ENCODE data around the gene RUFY3. TPM values are rescaled to one million over a fixed set of nuclear protein-coding genes. Genes with fewer than 3 reads are reported as not detected.
"Not testable (repeated sequence)": the region's sequence is repeated elsewhere in the genome, so short reads cannot be mapped to it uniquely, and the experiment has no call there.

Gene RUFY3
- total RNA-seq, 1 donor from 2014 or later, result 35.6 TPM

DNA sequence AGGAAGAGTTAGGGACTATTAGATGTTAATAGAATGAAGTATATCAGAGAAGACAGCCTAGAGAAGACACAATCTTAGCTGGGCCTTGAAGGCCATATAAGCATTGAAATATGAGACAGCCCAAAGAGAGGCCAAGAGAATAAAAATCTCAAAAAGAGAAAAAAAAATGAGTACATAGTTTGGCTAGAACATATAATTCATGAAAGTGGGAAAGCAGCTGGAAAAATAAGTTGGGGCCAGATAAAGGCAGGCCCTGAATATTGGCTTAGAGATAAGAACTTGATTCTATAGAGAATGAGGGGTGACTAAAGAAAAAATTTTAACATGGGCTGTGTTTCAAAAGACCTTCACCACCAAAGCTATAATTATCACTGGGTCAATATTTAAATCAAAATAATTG, 40.8 kb upstream of the RUFY3 start:
- H3K36me3 ChIP-seq (ENCODE audit: control insufficient read depth, insufficient read depth, low read length), result no peaks in the 10 kb centered on the region
- DNase-seq (ENCODE audit: low read depth), result no peak
- H3K4me3 ChIP-seq (ENCODE audit: low read depth, low read length), result no peak overlapping the region
- TF ChIP-seq, protein P1, sequence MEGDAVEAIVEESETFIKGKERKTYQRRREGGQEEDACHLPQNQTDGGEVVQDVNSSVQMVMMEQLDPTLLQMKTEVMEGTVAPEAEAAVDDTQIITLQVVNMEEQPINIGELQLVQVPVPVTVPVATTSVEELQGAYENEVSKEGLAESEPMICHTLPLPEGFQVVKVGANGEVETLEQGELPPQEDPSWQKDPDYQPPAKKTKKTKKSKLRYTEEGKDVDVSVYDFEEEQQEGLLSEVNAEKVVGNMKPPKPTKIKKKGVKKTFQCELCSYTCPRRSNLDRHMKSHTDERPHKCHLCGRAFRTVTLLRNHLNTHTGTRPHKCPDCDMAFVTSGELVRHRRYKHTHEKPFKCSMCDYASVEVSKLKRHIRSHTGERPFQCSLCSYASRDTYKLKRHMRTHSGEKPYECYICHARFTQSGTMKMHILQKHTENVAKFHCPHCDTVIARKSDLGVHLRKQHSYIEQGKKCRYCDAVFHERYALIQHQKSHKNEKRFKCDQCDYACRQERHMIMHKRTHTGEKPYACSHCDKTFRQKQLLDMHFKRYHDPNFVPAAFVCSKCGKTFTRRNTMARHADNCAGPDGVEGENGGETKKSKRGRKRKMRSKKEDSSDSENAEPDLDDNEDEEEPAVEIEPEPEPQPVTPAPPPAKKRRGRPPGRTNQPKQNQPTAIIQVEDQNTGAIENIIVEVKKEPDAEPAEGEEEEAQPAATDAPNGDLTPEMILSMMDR (IDR thresholded peaks at IDR 0.05; ENCODE audit: insufficient read depth, low read length, poor library complexity, severe bottlenecking), result no peak
- no peaks in the 10 kb centered on the region for H3K27me3 ChIP-seq (ENCODE audit: control insufficient read depth, insufficient read depth, low read length)

DNA sequence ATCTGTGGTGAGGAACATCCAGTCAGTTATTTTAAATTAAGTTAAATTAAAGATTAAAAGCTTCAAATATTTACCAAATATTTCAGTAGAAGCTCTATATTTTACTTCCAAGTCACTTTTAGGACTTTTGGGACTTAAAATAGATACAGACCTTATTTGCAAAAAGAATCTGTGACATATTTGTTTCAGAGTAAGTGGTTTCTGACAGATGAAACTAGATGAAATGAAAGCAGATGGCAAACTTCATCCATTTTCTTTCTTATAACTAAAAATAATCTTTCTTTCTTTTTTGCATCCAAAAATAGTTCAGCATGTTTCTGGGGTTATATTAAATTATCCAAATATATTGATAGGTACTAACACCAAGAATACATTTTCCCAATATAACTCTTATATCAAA, 40.1 kb upstream of the RUFY3 start:
- no peak overlapping the region for H3K4me3 ChIP-seq (ENCODE audit: low read depth, low read length)
- DNase-seq (ENCODE audit: low read depth), result no peak
- no peaks in the 10 kb centered on the region for H3K27me3 ChIP-seq (ENCODE audit: control insufficient read depth, insufficient read depth, low read length)
- no peaks in the 10 kb centered on the region for H3K36me3 ChIP-seq (ENCODE audit: control insufficient read depth, insufficient read depth, low read length)
- TF ChIP-seq, protein P1 (IDR thresholded peaks at IDR 0.05; ENCODE audit: insufficient read depth, low read length, poor library complexity, severe bottlenecking), result no peak

DNA sequence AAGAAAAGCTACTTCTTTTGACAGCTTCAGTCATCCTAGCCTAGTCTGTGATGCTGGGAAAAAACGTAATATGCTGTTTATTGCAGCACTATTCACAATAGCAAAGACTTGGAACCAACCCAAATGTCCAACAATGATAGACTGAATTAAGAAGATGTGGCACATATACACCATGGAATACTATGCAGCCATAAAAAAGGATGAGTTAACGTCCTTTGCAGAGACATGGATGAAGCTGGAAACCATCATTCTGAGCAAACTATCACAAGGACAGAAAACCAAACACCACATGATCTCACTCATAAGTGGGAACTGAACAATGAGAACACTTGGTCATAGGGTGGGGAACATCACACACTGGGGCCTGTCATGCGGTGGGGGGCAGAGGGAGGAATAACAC, 39.6 kb upstream of the RUFY3 start:
- DNase-seq (ENCODE audit: low read depth); H3K27me3 ChIP-seq (ENCODE audit: control insufficient read depth, insufficient read depth, low read length); H3K36me3 ChIP-seq (ENCODE audit: control insufficient read depth, insufficient read depth, low read length); H3K4me3 ChIP-seq (ENCODE audit: low read depth, low read length): not testable (repeated sequence)

DNA sequence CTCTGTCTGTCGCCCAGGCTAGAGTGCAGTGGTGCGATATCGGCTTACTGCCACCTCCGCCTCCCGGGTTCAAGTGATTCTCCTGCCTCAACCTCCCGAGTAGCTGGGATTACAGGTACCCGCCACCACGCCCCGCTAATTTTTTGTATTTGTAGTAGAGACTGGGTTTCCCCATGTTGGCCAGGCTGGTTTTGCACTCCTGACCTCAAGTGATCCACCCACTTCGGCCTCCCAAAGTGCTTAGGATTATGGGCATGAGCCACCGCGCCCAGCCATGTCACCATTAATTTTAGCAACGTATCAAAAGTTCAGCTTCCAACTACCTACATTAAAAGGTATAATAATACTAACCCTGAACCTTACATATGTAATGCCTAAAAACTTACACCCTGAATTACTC, 34.4 kb upstream of the RUFY3 start:
- Histone ChIP-seq H3K27me3 (ENCODE audit: control insufficient read depth, insufficient read depth, low read length) (no peaks in the 10 kb centered on the region), H3K4me3 (ENCODE audit: low read depth, low read length) (peak overlapping the region; percentile 95), H3K36me3 (ENCODE audit: control insufficient read depth, insufficient read depth, low read length) (no peaks in the 10 kb centered on the region)
- no peak for DNase-seq (ENCODE audit: low read depth)
- TF ChIP-seq, protein P1 (IDR thresholded peaks at IDR 0.05; ENCODE audit: insufficient read depth, low read length, poor library complexity, severe bottlenecking), result no peak

DNA sequence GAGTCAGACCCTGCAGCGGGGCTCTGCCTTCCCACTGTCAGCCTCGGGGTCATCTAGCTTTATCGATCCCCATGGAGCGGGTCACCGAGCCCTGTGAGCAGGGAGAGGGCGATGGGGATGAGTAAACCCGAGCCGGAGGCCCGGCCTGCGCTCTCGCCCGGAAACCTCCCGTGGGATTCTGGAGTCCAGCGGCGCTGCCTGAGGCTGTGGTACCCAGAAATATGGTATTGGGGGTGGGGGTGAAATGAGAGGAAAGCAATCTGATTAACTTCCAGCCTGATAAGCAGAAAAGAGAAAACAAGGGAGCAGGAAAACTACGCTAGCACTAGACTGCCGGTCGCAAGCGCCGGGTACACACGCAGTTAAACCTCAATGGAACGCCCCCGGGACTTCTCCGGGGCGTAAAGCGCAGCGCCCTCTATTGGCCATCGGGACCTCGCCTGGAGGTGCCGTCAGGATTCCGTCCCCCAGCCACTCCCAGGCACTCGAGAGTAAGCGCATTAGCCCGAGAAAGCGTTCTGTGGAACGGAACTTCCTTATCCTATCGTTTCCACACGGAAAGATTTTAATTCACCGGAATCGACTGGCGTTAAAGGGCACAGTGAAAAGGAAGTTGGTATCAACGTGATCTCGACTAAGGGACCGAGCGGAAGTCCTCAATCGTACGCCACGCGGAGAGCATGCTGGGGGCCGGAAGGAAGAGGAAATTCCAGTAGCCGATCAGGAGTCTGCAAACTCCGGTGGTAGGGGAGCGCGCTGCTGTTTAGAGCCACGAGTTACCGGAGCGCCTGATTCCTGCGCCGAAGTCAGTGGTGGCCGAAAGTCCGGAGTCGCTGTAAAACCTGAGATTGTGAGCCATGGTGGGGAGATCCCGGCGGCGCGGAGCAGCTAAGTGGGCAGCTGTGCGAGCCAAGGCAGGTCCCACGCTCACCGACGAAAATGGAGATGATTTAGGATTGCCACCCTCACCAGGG, 33.7 kb upstream of the RUFY3 start, which contains the start of gene UTP3:
UTP3 (plus strand) TSS at position 712 of the 974 bp plus-strand sequence; CDS start at position 858, 146 bp downstream.
- H3K27me3 ChIP-seq (ENCODE audit: control insufficient read depth, insufficient read depth, low read length), result no peaks in the 10 kb centered on the region
- no peaks in the 10 kb centered on the region for H3K36me3 ChIP-seq (ENCODE audit: control insufficient read depth, insufficient read depth, low read length)
- TF ChIP-seq, protein P1 (IDR thresholded peaks at IDR 0.05; ENCODE audit: insufficient read depth, low read length, poor library complexity, severe bottlenecking), result peak; percentile 95
- peak; percentile 93 for DNase-seq (ENCODE audit: low read depth)
- H3K4me3 ChIP-seq (ENCODE audit: low read depth, low read length), result peak within 1 kb of the TSS; percentile 95

DNA sequence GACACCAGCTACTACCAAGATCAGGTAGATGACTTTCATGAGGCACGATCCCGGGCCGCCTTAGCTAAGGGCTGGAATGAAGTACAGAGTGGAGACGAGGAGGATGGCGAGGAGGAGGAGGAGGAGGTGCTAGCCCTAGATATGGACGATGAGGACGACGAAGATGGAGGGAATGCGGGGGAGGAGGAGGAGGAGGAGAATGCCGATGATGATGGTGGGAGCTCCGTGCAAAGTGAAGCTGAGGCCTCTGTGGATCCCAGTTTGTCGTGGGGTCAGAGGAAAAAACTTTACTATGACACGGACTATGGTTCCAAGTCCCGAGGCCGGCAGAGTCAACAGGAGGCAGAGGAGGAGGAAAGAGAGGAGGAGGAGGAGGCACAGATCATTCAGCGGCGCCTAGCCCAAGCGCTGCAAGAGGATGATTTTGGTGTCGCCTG, 33.0 kb upstream of the RUFY3 start:
- Histone ChIP-seq H3K4me3 (ENCODE audit: low read depth, low read length) (peak overlapping the region; percentile 95), H3K27me3 (ENCODE audit: control insufficient read depth, insufficient read depth, low read length) (no peaks in the 10 kb centered on the region), H3K36me3 (ENCODE audit: control insufficient read depth, insufficient read depth, low read length) (no peaks in the 10 kb centered on the region)
- TF ChIP-seq, protein P1 (IDR thresholded peaks at IDR 0.05; ENCODE audit: insufficient read depth, low read length, poor library complexity, severe bottlenecking), result no peak
- DNase-seq (ENCODE audit: low read depth), result no peak

Measured in kidney epithelial cell (primary cell).